ENCODE data around the gene HPCAL4.
A peak's percentile ranks its signal among the peaks of the same experiment; 100 is the strongest.

The HPCAL4 gene

DNA sequence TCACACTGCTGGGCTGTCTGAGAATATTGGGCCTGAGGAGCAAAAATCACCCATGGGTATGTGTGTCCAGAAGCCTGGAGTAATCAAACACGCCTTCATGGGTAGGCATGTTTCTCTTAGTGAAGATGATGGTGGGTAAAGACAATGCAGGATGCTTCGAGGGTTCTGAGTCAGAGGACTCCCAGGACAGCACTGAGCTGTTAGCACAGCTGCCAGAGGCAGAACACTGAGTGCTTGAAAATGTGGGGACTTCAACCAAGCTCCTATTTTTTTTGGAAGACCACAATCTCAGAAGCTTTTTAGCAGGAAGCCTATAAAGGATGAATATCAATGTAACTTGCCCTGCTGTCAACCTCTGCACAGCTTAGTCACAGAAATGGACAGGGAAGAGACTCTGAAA lies 11.4 kb downstream of the HPCAL4 start:
- no peak overlapping the region for H3K4me3 ChIP-seq
- TF ChIP-seq CTCF (IDR thresholded peaks at IDR 0.05) = no peak
- DNase-seq (ENCODE audit: low spot score) = no peak
- H3K27ac ChIP-seq = no peak overlapping the region

DNA sequence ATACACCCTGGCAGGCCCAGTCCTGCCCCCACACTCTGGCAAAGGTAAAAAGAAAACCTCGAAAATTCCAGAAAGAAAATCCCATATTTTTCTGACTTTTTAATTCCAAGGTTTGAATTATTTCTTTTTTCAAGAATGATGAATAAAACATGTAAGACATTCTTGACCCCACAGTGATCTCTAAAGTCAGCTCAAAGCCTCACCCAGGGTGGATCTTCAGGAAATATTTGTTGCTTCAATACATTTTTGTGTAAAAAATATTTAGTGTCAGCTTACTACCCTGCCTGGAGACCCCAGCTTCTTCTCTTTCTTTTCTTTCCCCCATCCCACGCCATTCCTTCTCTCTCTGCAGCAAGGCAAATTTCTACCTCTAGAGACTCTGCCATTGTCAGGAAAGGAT lies 12.3 kb downstream of the HPCAL4 start:
- DNase-seq (ENCODE audit: low spot score) = no peak
- Histone ChIP-seq H3K4me3 (no peak overlapping the region), H3K27ac (no peak overlapping the region)
- TF ChIP-seq CTCF (IDR thresholded peaks at IDR 0.05) = no peak

- DNase-seq (ENCODE audit: low spot score) = no peak
- TF ChIP-seq CTCF (IDR thresholded peaks at IDR 0.05) = no peak
- Histone ChIP-seq H3K4me3 (no peak overlapping the region), H3K27ac (no peak overlapping the region)
Measured at GRCh38 chr1:39677645-39678044, 13.6 kb downstream of the HPCAL4 start.

DNA sequence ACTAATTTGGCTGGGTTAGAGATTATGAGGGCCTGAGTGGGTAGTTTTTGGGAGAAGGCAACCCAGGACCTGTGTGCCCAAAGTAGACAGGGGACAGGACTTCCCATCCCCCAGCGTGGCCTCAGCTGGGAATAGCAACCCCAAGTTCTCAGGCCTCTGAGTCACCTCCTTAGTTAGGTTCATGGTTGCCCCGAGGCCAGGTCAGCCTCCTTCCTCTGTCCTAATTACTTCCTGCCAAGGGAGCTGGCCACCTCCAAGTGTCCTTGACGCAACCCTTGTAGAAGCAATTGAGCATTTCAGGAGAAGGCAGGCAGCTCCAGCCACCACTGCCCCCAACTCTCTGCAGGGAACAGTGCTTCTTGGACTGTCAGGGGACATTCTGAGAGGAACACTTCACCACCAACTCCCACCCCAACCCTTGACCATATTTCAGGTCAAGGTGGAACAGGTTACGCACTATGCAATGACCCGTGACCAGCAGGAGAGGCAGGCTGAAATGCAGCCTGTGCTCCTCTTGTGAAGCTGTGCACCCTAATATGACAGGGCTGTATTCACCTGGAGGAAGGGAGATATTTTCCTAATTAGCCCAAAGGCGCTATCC lies 14.2 kb downstream of the HPCAL4 start:
- Histone ChIP-seq H3K27ac (no peak overlapping the region), H3K4me3 (no peak overlapping the region)
- no peak for TF ChIP-seq CTCF (IDR thresholded peaks at IDR 0.05)
- DNase-seq (ENCODE audit: low spot score) = no peak

DNA sequence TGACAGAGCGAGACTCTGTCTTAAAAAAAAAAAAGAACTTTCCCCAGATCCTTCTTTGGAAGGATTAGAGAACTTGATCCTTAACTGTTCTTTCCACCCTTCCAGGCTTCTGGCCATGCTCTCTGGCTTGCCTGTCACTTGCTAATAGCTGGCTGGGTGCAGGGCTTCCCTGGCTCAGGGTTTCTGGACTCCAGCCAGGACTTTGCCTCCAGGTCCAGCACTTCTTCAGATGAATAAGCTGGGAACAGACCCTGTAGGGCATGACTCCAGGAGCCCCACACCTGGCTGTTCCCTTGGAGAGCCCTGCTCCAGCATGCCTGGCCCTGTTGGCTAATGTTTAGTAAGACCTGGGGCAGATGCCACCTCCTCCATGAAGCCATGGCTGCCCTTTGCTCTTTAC lies 16.0 kb downstream of the HPCAL4 start:
- no peak overlapping the region for H3K4me3 ChIP-seq
- no peak for DNase-seq (ENCODE audit: low spot score)
- H3K27ac ChIP-seq = no peak overlapping the region
- no peak for TF ChIP-seq CTCF (IDR thresholded peaks at IDR 0.05)

DNA sequence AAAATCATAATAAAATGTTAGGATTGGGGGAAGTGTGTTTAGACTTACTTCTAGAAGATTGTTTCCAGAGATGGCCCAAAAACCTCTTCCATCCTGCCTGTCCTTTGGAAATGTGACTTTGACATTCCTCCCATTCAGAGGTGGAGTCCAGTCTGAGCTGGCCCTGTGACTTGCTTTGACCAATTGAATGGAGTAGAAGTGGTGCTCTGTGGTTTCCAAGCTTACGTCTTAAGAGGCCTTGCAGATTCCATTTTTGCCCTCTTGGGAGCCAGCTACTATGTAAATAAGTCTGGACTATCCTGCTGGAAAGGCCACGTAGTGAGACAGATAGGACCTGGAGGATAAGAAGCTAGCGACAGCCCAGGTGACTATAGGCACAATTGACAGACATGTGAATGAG lies 18.0 kb downstream of the HPCAL4 start:
- Histone ChIP-seq H3K4me3 (no peak overlapping the region), H3K27ac (no peak overlapping the region)
- TF ChIP-seq CTCF (IDR thresholded peaks at IDR 0.05) = no peak
- no peak for DNase-seq (ENCODE audit: low spot score)

GRCh38 chr1:39672551-39672947 lies 18.7 kb downstream of the HPCAL4 start:
- TF ChIP-seq CTCF (IDR thresholded peaks at IDR 0.05) = no peak
- DNase-seq (ENCODE audit: low spot score) = no peak
- Histone ChIP-seq H3K4me3 (peak overlapping the region; percentile 75), H3K27ac (no peak overlapping the region)

All from coronary artery (tissue), 2 donors.